Astrocyte of the hippocampus (primary cell): ENCODE results near the gene PABPC3.
A peak's percentile ranks its signal among the peaks of the same experiment; 100 is the strongest.

Experiments
- DNase-seq: peaks from one replicate; pipeline ENCODE4 v3.0.0; 2011; ENCODE audit warnings: low read depth, low spot score

PABPC3 gene

GRCh38 chr13:25095851-25096453, at the start of gene PABPC3:
Gene PABPC3 (plus strand): TSS chr13:25096136. CDS start chr13:25096199, 63 bp downstream.
- DNase-seq, result peak; percentile 32

DNA sequence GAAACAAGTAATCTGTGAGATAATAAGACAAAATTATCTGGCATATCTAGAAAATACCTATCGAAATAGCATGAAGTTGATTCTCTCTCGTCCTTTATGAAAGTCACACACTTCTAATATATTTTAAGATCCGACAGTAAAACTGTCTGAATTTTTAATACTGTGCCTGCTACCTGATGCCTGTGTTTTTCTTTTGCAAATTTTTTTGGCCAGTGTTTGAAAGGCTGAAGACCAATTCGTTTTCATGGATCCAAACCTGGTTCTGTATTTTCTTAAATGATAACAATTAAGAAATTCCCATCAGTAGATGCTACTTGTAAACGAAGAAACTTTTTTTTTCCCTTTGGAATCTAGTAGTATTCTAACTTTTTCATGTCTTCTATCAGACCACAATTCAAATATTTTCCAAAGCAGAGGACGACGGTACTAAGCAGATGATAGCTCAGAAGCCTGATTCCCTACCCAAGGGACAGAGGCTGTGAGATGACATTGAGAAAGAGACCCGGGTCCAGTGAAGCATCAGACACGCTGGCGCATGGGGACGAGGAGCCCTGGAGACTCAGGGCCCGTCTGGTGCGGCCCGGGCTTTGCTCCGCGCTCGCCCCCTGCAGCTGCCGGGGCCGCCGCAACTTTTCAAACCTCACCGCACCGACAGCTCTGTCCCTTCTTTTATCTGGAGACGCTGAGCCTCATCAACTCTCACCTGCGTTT, 49.5 kb upstream of the PABPC3 start:
- DNase-seq, result peak; percentile 15

- DNase-seq, result peak; percentile 59
These were observed 48.9 kb upstream of the PABPC3 start for GRCh38 chr13:25046985-25047511.

GRCh38 chr13:25051065-25051464, 44.9 kb upstream of the PABPC3 start:
- no peak for DNase-seq

GRCh38 chr13:25059166-25059565, 36.8 kb upstream of the PABPC3 start:
- no peak for DNase-seq

- no peak for DNase-seq
These were observed 36.0 kb upstream of the PABPC3 start for GRCh38 chr13:25059958-25060357.

DNA sequence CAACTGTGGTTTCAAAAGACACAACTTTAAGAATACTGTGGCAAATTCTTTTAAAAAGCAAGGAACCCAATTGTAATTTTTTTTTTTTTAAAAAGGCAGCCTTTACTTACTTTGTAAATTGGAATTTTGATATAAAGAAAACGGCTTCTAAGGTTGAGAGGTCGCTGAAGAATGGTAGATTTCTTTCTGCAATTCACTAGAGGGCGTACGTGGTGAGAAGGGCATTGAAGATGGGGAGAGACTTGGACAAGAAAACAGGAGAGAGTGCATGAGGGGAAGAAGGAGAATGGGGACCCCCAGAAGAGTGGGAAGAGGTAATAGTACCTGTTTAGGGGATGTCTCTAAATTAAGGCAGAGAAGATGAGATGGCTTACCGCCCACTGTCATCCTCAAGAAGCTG, 33.5 kb upstream of the PABPC3 start:
- no peak for DNase-seq

GRCh38 chr13:25064396-25064795, 31.5 kb upstream of the PABPC3 start:
- no peak for DNase-seq

GRCh38 chr13:25065974-25066770, 29.8 kb upstream of the PABPC3 start:
- no peak for DNase-seq

GRCh38 chr13:25067064-25067463, 28.9 kb upstream of the PABPC3 start:
- no peak for DNase-seq

DNA sequence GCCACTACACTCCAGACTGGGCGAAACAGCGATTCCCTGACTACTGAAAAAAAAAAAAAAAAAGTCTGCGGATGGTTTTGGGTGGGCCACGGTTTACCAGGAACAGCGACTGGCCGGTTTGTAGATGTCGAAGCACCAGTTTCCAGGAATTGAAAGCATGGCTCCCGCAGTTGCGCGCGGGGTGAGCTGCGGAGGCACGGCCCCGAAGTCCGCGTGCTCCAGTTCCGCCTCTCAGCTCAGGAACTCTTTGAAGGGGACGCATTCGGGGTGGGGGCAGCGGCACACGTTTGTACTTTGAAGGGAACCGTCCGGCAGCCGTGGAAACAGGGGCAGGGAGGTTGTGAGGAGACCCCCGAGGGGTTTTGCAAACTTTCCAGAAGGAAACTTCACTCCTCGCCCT, 27.1 kb upstream of the PABPC3 start:
- DNase-seq, result no peak

GRCh38 chr13:25069236-25069635, 26.7 kb upstream of the PABPC3 start:
- DNase-seq, result no peak

GRCh38 chr13:25069911-25070310, 26.0 kb upstream of the PABPC3 start:
- no peak for DNase-seq

- DNase-seq, result no peak
These were observed 15.2 kb upstream of the PABPC3 start for GRCh38 chr13:25080773-25081172.

DNA sequence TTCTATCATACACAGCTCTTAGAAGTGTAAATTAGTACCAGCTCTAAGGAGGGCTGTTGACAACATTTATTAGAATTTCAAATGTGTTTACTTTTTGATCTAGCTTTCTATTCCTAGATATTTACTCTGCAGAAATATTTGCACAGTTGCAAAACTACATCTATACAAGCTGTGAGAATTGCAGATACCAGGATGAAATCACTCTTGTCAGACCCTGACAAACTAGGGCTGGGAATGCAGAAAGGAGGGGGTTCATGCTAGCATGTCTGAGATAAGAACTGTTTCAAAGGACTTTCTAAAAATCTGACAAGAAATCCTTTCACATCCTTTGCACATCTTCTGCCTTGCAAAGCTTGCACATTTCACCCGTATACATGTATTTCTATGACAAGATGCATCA, 11.8 kb upstream of the PABPC3 start:
- no peak for DNase-seq

GRCh38 chr13:25085125-25085742, 10.7 kb upstream of the PABPC3 start:
- peak; percentile 70 for DNase-seq

DNA sequence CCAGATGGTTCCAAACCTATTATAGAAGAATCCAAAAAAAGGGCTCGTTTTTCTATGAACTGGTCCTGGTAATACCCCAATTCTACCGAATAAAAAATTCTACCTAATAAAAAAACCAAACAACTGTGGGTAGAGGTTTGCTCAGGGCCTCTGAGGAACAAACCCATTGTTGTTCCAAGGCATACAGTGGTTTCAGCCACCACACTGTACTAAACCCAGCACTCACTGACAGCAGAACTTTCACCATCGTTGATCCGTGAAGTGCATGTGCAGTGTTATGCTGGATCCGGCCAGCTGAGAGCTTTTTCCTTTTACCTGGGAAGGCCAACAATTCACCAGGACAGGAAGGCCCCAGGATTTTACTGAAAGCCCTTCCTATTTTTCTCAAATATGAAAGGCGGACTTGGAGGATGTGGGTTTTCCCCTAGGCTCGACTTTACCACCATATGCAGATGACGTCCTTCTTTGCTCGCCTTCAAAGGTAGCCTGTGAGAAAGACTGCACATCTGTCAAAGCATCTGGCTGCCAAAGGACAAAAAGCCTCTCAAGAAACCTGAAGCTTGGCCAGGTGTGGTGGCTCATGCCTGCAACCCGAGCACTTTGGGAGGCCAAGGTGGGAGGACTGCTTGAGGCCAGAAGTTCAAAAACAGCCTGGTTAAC, 7.2 kb upstream of the PABPC3 start:
- DNase-seq, result no peak

DNA sequence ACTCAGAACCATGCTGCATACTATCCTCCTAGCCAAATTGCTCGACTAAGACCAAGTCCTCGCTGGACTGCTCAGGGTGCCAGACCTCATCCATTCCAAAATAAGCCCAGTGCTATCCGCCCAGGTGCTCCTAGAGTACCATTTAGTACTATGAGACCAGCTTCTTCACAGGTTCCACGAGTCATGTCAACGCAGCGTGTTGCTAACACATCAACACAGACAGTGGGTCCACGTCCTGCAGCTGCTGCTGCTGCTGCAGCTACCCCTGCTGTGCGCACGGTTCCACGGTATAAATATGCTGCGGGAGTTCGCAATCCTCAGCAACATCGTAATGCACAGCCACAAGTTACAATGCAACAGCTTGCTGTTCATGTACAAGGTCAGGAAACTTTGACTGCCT, 1.5 kb downstream of the PABPC3 start:
- no peak for DNase-seq

GRCh38 chr13:25103711-25104110, 7.8 kb downstream of the PABPC3 start:
- DNase-seq, result no peak

DNA sequence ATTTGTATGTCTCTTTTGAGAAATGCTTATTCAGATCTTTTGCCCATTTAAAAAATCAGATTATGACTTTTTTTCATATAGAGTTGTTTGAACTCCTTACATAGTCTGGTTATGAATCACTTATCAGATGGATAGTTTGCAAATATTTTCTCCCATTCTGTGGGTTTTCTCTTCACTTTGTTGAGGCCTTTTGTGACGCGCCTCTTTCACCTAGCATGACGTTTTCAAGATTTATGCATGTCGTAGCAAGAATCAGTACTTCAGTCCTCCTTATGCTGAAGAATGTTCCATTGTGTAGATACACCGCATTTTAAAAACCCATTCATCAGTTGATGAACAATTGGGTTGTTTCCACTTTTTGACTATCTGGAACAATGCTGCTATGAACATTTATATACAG, 13.4 kb downstream of the PABPC3 start:
- DNase-seq, result no peak

DNA sequence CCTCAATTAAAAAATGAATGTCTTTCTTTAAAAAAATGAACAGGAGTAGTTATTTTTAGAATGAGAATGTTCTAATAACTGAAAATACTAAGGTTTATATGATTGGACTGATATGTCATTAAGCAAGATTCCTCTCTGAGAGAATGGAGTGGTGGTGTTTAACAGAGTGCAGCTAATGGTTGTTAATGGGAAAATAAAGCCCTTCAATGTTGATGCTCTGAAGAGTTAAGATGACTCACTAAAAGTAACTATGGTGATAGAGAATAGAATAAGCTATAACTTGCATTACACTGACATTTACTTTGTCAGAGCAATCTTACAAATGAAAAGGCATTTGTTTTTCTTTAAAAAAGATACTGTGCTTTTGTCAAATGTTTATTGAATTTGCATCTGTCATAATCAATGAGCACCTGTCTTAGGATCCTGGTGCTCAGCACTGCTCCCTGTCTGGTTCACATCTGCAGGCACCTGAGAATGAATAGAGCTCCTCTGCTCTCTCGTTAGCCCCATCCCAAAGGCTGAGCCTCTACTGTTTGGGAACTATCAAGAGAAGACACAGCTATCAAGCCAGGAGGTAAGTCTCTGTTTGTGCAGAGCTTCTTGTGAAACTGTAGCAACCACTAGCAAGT, 15.1 kb downstream of the PABPC3 start:
- peak; percentile 16 for DNase-seq
